Measurements from ENCODE around the gene CACNA2D2.

CACNA2D2 gene

GRCh38 chr3:50401978-50402595, 101.3 kb downstream of the CACNA2D2 start:
- no peak overlapping the region for H3K27ac ChIP-seq (ENCODE audit: low read length)
- TF ChIP-seq EZH2 (IDR thresholded peaks at IDR 0.05; ENCODE audit: borderline replicate concordance, low read depth, low read length, severe bottlenecking) (no peak), CTCF (IDR thresholded peaks at IDR 0.05; ENCODE audit: borderline replicate concordance, extremely low read depth, low read length, poor library complexity, severe bottlenecking) (no peak)
- no peak overlapping the region for H3K4me3 ChIP-seq (ENCODE audit: low read depth in 1 of 2, low read length in 2 of 2)
- H2AFZ ChIP-seq (ENCODE audit: low read depth, low read length) = no peak overlapping the region
- peaks cover 20% of the 10 kb centered on the region; the same call in 1 of the 2 replicates for H4K20me1 ChIP-seq (ENCODE audit: insufficient read depth, low read length)
- H3K36me3 ChIP-seq (ENCODE audit: insufficient read depth, low read length) = no peaks in the 10 kb centered on the region
- DNase-seq = no peak
- no peak overlapping the region for H3K4me2 ChIP-seq (ENCODE audit: insufficient read depth, low read length)
- H3K79me2 ChIP-seq (ENCODE audit: insufficient read depth, low read length) = no peaks in the 10 kb centered on the region
- no peaks in the 10 kb centered on the region for H3K9me3 ChIP-seq (ENCODE audit: insufficient read depth, low read length, severe bottlenecking)
- no peak overlapping the region for H3K9ac ChIP-seq (ENCODE audit: low read depth, low read length)
- ATAC-seq (ENCODE audit: insufficient read depth, low read depth) = no peak
- H3K27me3 ChIP-seq (ENCODE audit: insufficient read depth, low read length, poor library complexity) = peaks cover 3% of the 10 kb centered on the region
- H3K4me1 ChIP-seq (ENCODE audit: insufficient read depth, low read length) = no peaks in the 10 kb centered on the region

GRCh38 chr3:50396502-50396901, 106.9 kb downstream of the CACNA2D2 start:
- TF ChIP-seq EZH2 (IDR thresholded peaks at IDR 0.05; ENCODE audit: borderline replicate concordance, low read depth, low read length, severe bottlenecking) (no peak), CTCF (IDR thresholded peaks at IDR 0.05; ENCODE audit: borderline replicate concordance, extremely low read depth, low read length, poor library complexity, severe bottlenecking) (no peak)
- Histone ChIP-seq H3K27me3 (ENCODE audit: insufficient read depth, low read length, poor library complexity) (peaks cover 3% of the 10 kb centered on the region), H4K20me1 (ENCODE audit: insufficient read depth, low read length) (peaks cover 6% of the 10 kb centered on the region; the same call in 1 of the 2 replicates), H2AFZ (ENCODE audit: low read depth, low read length) (no peak overlapping the region), H3K79me2 (ENCODE audit: insufficient read depth, low read length) (no peaks in the 10 kb centered on the region), H3K9ac (ENCODE audit: low read depth, low read length) (no peak overlapping the region), H3K4me3 (ENCODE audit: low read depth in 1 of 2, low read length in 2 of 2) (no peak overlapping the region), H3K4me1 (ENCODE audit: insufficient read depth, low read length) (no peaks in the 10 kb centered on the region), H3K27ac (ENCODE audit: low read length) (no peak overlapping the region), H3K4me2 (ENCODE audit: insufficient read depth, low read length) (no peak overlapping the region), H3K9me3 (ENCODE audit: insufficient read depth, low read length, severe bottlenecking) (no peaks in the 10 kb centered on the region), H3K36me3 (ENCODE audit: insufficient read depth, low read length) (no peaks in the 10 kb centered on the region)
- ATAC-seq (ENCODE audit: insufficient read depth, low read depth) = no peak
- DNase-seq = no peak

GRCh38 chr3:50395070-50395860, 108.2 kb downstream of the CACNA2D2 start:
- ATAC-seq (ENCODE audit: insufficient read depth, low read depth) = no peak
- Histone ChIP-seq H3K36me3 (ENCODE audit: insufficient read depth, low read length) (no peaks in the 10 kb centered on the region), H3K4me3 (ENCODE audit: low read depth in 1 of 2, low read length in 2 of 2) (no peak overlapping the region), H3K9ac (ENCODE audit: low read depth, low read length) (no peak overlapping the region), H3K9me3 (ENCODE audit: insufficient read depth, low read length, severe bottlenecking) (no peaks in the 10 kb centered on the region), H3K27ac (ENCODE audit: low read length) (no peak overlapping the region), H3K4me1 (ENCODE audit: insufficient read depth, low read length) (no peaks in the 10 kb centered on the region), H2AFZ (ENCODE audit: low read depth, low read length) (no peak overlapping the region), H3K79me2 (ENCODE audit: insufficient read depth, low read length) (no peaks in the 10 kb centered on the region), H4K20me1 (ENCODE audit: insufficient read depth, low read length) (peaks cover 6% of the 10 kb centered on the region; the same call in 1 of the 2 replicates), H3K4me2 (ENCODE audit: insufficient read depth, low read length) (no peak overlapping the region), H3K27me3 (ENCODE audit: insufficient read depth, low read length, poor library complexity) (peaks cover 3% of the 10 kb centered on the region)
- TF ChIP-seq EZH2 (IDR thresholded peaks at IDR 0.05; ENCODE audit: borderline replicate concordance, low read depth, low read length, severe bottlenecking) (no peak), CTCF (IDR thresholded peaks at IDR 0.05; ENCODE audit: borderline replicate concordance, extremely low read depth, low read length, poor library complexity, severe bottlenecking) (no peak)
- no peak for DNase-seq

Data from DND-41 (cell line).